Measurements from ENCODE around the gene IDH3B.
"Not testable (repeated sequence)": the region's sequence is repeated elsewhere in the genome, so short reads cannot be mapped to it uniquely, and the experiment has no call there.

Gene IDH3B

DNA sequence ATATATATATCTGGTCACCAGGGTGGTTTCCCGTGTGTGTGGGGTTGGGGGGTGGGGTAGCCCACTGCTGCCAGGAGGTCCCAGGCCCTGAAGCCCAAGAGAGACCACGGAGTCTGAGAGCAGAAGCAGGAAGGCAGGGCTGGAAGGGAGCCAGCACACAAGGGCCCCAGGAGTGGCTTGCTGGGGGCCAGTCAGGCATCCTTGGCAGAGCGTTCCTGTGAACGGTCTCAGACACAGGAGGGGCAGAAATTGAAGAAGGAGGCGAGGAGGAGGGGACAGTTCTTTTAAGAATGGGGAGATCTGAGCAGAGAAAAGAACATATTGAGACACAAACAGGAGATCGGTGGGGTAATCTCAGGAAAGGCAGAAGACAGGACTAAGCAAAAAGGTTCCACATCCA, 26.7 kb upstream of the IDH3B start:
- H3K4me3 ChIP-seq (ENCODE audit: low read length), result no peak overlapping the region
- no peak for DNase-seq (ENCODE audit: low read depth)
- TF ChIP-seq, protein P1, sequence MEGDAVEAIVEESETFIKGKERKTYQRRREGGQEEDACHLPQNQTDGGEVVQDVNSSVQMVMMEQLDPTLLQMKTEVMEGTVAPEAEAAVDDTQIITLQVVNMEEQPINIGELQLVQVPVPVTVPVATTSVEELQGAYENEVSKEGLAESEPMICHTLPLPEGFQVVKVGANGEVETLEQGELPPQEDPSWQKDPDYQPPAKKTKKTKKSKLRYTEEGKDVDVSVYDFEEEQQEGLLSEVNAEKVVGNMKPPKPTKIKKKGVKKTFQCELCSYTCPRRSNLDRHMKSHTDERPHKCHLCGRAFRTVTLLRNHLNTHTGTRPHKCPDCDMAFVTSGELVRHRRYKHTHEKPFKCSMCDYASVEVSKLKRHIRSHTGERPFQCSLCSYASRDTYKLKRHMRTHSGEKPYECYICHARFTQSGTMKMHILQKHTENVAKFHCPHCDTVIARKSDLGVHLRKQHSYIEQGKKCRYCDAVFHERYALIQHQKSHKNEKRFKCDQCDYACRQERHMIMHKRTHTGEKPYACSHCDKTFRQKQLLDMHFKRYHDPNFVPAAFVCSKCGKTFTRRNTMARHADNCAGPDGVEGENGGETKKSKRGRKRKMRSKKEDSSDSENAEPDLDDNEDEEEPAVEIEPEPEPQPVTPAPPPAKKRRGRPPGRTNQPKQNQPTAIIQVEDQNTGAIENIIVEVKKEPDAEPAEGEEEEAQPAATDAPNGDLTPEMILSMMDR (IDR thresholded peaks at IDR 0.05; ENCODE audit: insufficient read depth, low read depth, low read length, missing control alignments), result no peak

DNA sequence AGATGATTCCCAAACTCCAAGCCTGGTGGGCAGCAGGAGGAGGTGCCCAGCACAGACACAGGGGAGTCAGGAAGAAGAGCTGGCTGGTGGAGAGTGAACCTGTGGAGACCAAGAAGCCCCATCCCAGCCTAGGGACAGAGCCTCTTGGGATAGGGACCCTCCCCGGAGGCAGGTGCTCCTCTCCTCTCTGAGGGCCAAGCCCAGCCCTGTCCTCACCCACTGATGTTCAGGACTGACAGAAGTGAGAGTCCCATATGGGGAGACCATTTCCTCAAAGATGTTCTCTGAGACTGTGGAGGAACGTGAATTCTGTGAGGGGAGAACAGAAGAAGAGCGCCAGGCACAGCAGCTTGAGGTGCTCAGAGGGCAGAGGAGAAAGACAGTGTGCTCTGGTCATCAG, 26.2 kb upstream of the IDH3B start:
- no peak for DNase-seq (ENCODE audit: low read depth)
- no peak overlapping the region for H3K4me3 ChIP-seq (ENCODE audit: low read length)
- TF ChIP-seq, protein P1 (IDR thresholded peaks at IDR 0.05; ENCODE audit: insufficient read depth, low read depth, low read length, missing control alignments), result no peak

DNA sequence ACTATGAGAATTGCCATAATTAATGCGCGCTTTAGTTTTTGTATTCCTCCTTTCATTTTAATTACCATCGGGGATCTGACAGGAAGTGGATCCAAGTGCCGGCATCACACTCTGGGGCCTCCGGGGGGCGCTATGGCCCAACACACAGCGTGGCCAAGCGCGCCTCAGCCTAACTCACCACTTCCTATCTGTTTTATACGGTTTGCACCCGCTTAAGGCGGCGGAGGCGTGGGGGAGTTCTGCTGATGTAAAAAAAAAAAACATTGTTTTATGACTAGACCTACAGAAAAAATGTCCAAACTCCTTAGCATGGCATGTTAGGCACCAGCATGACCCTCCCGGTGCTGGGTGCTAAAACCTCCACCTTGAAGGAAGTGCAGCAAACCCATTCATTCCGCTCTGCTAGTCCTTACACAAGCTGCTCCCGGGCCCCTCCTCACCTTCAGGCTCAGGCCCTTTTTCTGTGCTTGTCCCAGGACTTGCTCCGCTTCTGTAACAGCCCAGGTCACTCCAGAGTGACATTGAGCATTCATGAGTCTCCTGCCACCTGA, 24.1 kb upstream of the IDH3B start:
- H3K4me3 ChIP-seq (ENCODE audit: low read length), result no peak overlapping the region
- DNase-seq (ENCODE audit: low read depth), result peak; percentile 48
- TF ChIP-seq, protein P1 (IDR thresholded peaks at IDR 0.05; ENCODE audit: insufficient read depth, low read depth, low read length, missing control alignments), result peak; percentile 56

DNA sequence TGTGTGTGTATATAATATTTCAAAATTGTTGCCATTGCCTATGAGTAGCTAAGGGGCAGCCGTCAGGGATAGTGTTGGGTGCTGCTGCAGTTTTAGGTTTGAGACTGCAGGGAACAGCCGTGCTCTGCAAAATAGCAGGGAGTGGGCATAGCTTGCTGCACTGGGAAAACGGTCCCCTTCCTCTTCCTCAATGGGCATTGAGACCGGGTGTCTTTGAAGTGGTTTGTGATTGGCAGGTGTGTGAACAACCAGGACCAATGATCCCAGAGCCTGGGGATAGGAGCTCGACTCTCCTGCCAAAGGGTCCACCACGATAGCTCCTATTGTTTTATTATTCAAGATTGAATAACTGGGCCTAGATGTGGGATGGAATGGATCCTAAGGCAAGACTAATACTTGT, 23.5 kb upstream of the IDH3B start:
- TF ChIP-seq, protein P1 (IDR thresholded peaks at IDR 0.05; ENCODE audit: insufficient read depth, low read depth, low read length, missing control alignments), result no peak
- no peak overlapping the region for H3K4me3 ChIP-seq (ENCODE audit: low read length)
- no peak for DNase-seq (ENCODE audit: low read depth)

DNA sequence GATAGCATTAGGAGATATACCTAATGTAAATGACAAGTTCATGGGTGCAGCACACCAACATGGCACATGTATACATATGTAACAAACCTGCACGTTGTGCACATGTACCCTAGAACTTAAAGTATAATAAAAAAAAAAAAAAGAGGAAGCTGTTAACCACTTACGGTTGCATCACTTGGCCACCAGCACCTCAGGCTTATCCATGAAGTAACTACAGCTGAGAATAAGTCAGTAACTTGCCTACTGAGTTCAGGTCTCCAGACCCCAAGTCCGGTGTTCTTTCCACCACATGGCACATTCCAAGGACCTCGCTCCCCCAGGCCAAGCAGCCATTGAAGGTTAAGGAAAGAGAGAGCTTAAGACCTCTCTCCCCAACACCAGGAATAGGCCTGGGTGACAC, 20.8 kb upstream of the IDH3B start:
- DNase-seq (ENCODE audit: low read depth); H3K4me3 ChIP-seq (ENCODE audit: low read length): not testable (repeated sequence)

DNA sequence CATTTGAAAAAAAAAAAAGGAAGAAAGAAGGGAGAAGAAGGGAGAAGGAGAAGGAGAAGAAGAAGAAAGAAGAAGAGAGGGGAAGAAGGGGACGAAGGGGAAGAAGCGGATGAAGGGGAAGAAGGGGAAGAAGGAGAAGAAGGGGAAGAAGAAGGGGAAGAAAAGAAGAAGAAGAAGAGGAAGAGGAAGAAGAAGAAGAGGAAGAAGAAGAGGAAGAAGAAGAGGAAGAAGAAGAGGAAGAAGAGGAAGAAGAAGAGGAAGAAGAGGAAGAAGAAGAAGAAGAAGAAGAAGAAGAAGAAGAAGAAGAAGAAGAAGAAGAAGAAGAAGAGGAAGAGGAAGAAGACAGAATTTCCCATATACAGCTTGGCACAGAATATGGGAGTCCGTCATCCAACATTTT, 18.0 kb upstream of the IDH3B start:
- not testable (repeated sequence) for H3K4me3 ChIP-seq (ENCODE audit: low read length); DNase-seq (ENCODE audit: low read depth)

DNA sequence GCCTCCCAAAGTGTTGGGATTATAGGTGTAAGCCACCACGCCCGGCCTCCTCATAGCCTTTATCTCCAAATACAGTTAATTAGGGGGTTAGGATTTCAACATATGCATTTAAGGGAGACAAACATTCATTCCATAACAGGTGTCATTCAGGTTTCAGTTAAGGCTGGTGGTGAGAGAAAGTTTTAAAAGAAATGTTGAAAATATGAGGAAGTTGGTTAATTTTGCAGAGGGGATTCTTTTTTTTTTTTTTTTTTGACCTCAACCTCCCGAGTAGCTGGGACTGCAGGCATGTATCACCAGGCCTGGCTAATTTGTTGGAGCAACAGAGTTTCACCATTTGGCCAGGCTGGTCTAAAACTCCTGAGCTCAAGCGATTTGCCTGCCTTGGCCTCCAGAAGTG, 16.0 kb upstream of the IDH3B start:
- TF ChIP-seq, protein P1 (IDR thresholded peaks at IDR 0.05; ENCODE audit: insufficient read depth, low read depth, low read length, missing control alignments), result no peak
- no peak overlapping the region for H3K4me3 ChIP-seq (ENCODE audit: low read length)
- no peak for DNase-seq (ENCODE audit: low read depth)

DNA sequence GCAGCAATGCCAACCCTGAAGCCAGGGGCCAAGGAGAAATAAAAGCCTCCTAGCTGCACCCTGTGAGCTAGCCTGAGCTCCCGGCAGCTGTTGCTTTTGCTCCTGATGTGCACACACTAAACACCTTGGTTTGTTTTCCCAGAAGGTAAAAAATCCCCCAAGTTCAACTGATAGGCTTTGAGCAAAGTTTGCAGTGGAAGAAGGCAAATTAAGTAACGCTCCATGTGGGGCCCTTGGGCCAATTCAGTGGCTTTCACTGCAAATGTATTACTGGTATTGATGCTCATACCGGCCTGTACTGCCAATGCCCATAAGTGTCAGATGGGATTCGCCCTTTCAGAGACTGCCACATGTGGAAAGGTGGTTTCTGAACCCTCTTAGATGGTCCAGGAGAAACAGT, 9.4 kb upstream of the IDH3B start:
- TF ChIP-seq, protein P1 (IDR thresholded peaks at IDR 0.05; ENCODE audit: insufficient read depth, low read depth, low read length, missing control alignments), result no peak
- no peak for DNase-seq (ENCODE audit: low read depth)
- no peak overlapping the region for H3K4me3 ChIP-seq (ENCODE audit: low read length)

Data from epithelial cell of esophagus (primary cell).